SK-N-SH (cell line): ENCODE measurements around the gene SLC25A21. TPM values are rescaled to one million over a fixed set of nuclear protein-coding genes. Genes with fewer than 3 reads are reported as not detected.

ENCODE experiments used
- CTCF ChIA-PET: fragments of 300-600, 350-600 bp; formaldehyde crosslinking; extraction: SDS; loops from one replicate; lab custom pipeline; 2021; lab: Yijun Ruan, JAX
- POLR2A ChIA-PET: fragments of 350-600 bp; sonication (Branson Sonifier 250); formaldehyde crosslinking; extraction: SDS; loops from one replicate; lab custom pipeline; 2020; ENCODE audit warnings: antibody characterized with exemption, inconsistent platforms; lab: Yijun Ruan, JAX
- DNase-seq: peaks from one replicate; pipeline ENCODE4 v3.0.0; 2012
- H2AFZ ChIP-seq: fragments of 200-600 bp; sonication (generic); 2 replicates; pipeline ENCODE4 v1.8.1; 2016; ENCODE audit warnings: antibody characterized with exemption, mild to moderate bottlenecking, low read depth
- H3F3A ChIP-seq: fragments of 200-600 bp; sonication (generic); replicated peaks from 2 replicates; pipeline ENCODE3; 2016; ENCODE audit warnings: antibody characterized with exemption, mild to moderate bottlenecking; ENCODE audit not compliant: insufficient read depth
- H3K27ac ChIP-seq, 2 experiments: fragments of 200-500 bp in 1 of 2; fragments of 200-600 bp in 1 of 2; sonication (Bioruptor generic) in 1 of 2; sonication (generic), shearing (Covaris generic) in 1 of 2; 2 replicates each; pipeline versions ENCODE4 v1.5.1 to v1.6.1; 2014 to 2016; ENCODE audit warnings: low read depth in 2 of 2, inconsistent platforms in 1 of 2, low read length in 1 of 2, mild to moderate bottlenecking in 1 of 2, mixed read lengths in 1 of 2
- H3K27me3 ChIP-seq: fragments of 200-600 bp; sonication (generic), shearing (Covaris generic); 2 replicates; pipeline ENCODE4 v1.6.1; 2016; ENCODE audit warnings: mixed run types; ENCODE audit not compliant: insufficient read depth
- H3K36me3 ChIP-seq, 2 experiments: fragments of 200-500 bp in 1 of 2; fragments of 200-600 bp in 1 of 2; sonication (Bioruptor generic) in 1 of 2; sonication (generic) in 1 of 2; replicated peaks in 1 of 2; 2 replicates each; pipeline versions ENCODE3 to v1.5.1; 2014 to 2016; ENCODE audit warnings: low read length in 1 of 2, mild to moderate bottlenecking in 1 of 2; ENCODE audit not compliant: insufficient read depth in 2 of 2, control insufficient read depth in 1 of 2
- H3K4me1 ChIP-seq, 2 experiments: fragments of 200-500 bp in 1 of 2; fragments of 200-600 bp in 1 of 2; sonication (Bioruptor generic) in 1 of 2; sonication (generic), shearing (Covaris generic) in 1 of 2; 2 replicates each; pipeline versions ENCODE4 v1.5.1 to v1.6.1; 2014 to 2016; ENCODE audit warnings: low read depth in 1 of 2, low read length in 1 of 2, mixed run types in 1 of 2; ENCODE audit not compliant: insufficient read depth in 2 of 2, control insufficient read depth in 1 of 2
- H3K4me2 ChIP-seq: fragments of 200-600 bp; sonication (generic), shearing (Covaris generic); 2 replicates; pipeline ENCODE4 v1.6.1; 2017; ENCODE audit warnings: mixed run types
- H3K4me3 ChIP-seq, 2 experiments: fragments of 200-500 bp in 1 of 2; fragments of 200-600 bp in 1 of 2; sonication (Bioruptor generic) in 1 of 2; sonication (generic), shearing (Covaris generic) in 1 of 2; 2 replicates each; pipeline versions ENCODE4 v1.5.1 to v1.8.1; 2014 to 2016; ENCODE audit warnings: low read depth in 2 of 2, inconsistent platforms in 1 of 2, low read length in 1 of 2, mild to moderate bottlenecking in 1 of 2, mixed read lengths in 1 of 2, moderate library complexity in 1 of 2
- H3K79me2 ChIP-seq: fragments of 200-600 bp; sonication (generic); 2 replicates; pipeline ENCODE4 v1.8.1; 2017; ENCODE audit warnings: mild to moderate bottlenecking; ENCODE audit not compliant: insufficient read depth
- H3K9ac ChIP-seq: fragments of 200-600 bp; sonication (generic); 2 replicates; pipeline ENCODE4 v1.6.1; 2017; ENCODE audit warnings: mixed run types
- H3K9me2 ChIP-seq: fragments of 200-600 bp; sonication (generic); 2 replicates; pipeline ENCODE4 v1.6.1; 2017; ENCODE audit warnings: mixed run types
- H3K9me3 ChIP-seq: fragments of 200-600 bp; sonication (generic); 2 replicates; pipeline ENCODE4 v1.6.1; 2017; ENCODE audit warnings: mixed run types, mild to moderate bottlenecking, moderate library complexity
- H4K20me1 ChIP-seq: fragments of 200-600 bp; sonication (generic); 2 replicates; pipeline ENCODE4 v1.6.1; 2017; ENCODE audit warnings: mild to moderate bottlenecking, mixed run types; ENCODE audit not compliant: insufficient read depth
- CHD2 ChIP-seq: fragments of 150-350 bp; IDR thresholded peaks from 2 replicates; pipeline ENCODE4 v1.6.1; 2018; ENCODE audit warnings: low read length; ENCODE audit not compliant: partially characterized antibody
- ELF1 ChIP-seq: IDR thresholded peaks from 2 replicates; pipeline ENCODE4 v1.4.0; 2012
- EZH2phosphoT487 ChIP-seq: fragments of 200-600 bp; sonication (generic); IDR thresholded peaks from 2 replicates; pipeline ENCODE4 v1.6.1; 2017; ENCODE audit warnings: low read depth, mixed run types, mild to moderate bottlenecking, antibody characterized with exemption, moderate library complexity, borderline replicate concordance
- FOSL2 ChIP-seq: IDR thresholded peaks from 2 replicates; pipeline ENCODE4 v1.4.0; 2012; ENCODE audit warnings: low read depth, mild to moderate bottlenecking, moderate library complexity, borderline replicate concordance
- GATA2 ChIP-seq: sonication (generic); formaldehyde crosslinking; IDR thresholded peaks from 2 replicates; pipeline ENCODE4 v1.5.0; 2020; ENCODE audit warnings: mild to moderate bottlenecking, missing genetic modification reagents
- MEF2A ChIP-seq: IDR thresholded peaks from 2 replicates; pipeline ENCODE4 v1.4.0; 2012; ENCODE audit warnings: low read depth, borderline replicate concordance
- MXI1 ChIP-seq: IDR thresholded peaks from 2 replicates; pipeline ENCODE4 v1.6.1; 2012; ENCODE audit warnings: mild to moderate bottlenecking, low read depth, low read length, improper control_type of control experiment
- NFIC ChIP-seq: IDR thresholded peaks from 2 replicates; pipeline ENCODE4 v1.4.0; 2012; ENCODE audit warnings: borderline replicate concordance
- RAD21 ChIP-seq: IDR thresholded peaks from 2 replicates; pipeline ENCODE4 v1.6.1; 2012; ENCODE audit warnings: mild to moderate bottlenecking, low read length
- RCOR1 ChIP-seq: fragments of 150-350 bp; IDR thresholded peaks from 2 replicates; pipeline ENCODE4 v1.6.1; 2017; ENCODE audit warnings: antibody characterized with exemption, low read length
- REST ChIP-seq: IDR thresholded peaks from 2 replicates; pipeline ENCODE4 v1.6.1; 2012; ENCODE audit warnings: mild to moderate bottlenecking, low read depth, low read length, moderate library complexity
- RXRA ChIP-seq: IDR thresholded peaks from 2 replicates; pipeline ENCODE4 v1.4.0; 2012; ENCODE audit warnings: low read depth, mild to moderate bottlenecking, borderline replicate concordance
- TAF1 ChIP-seq: IDR thresholded peaks from 2 replicates; pipeline ENCODE4 v1.6.1; 2012; ENCODE audit warnings: low read depth, mild to moderate bottlenecking, low read length, moderate library complexity, borderline replicate concordance
- TEAD4 ChIP-seq: IDR thresholded peaks from 2 replicates; pipeline ENCODE4 v1.4.0; 2012; ENCODE audit warnings: mild to moderate bottlenecking, borderline replicate concordance; ENCODE audit not compliant: insufficient read depth
- USF1 ChIP-seq: IDR thresholded peaks from 2 replicates; pipeline ENCODE4 v1.4.0; 2012; ENCODE audit warnings: low read depth, borderline replicate concordance
- USF2 ChIP-seq: fragments of 150-350 bp; IDR thresholded peaks from 2 replicates; pipeline ENCODE4 v1.6.1; 2017; ENCODE audit warnings: antibody characterized with exemption, low read length, low read depth, borderline replicate concordance
- WGBS: methylation state at CpG from one replicate; pipeline ENCODE4 v1.1.6; 2017; ENCODE audit warnings: low lambda C conversion rate; 5-methylcytosine and 5-hydroxymethylcytosine counted together
- polyA plus RNA-seq, 3 experiments: library from polyadenylated mRNA; depleted of rRNA; stranded (reverse); fragments of >200 nt; gene quantifications; 2 replicates each; pipeline ENCODE4 v1.2.3, GENCODE V29; 2012

SLC25A21 gene
- polyA plus RNA-seq, 1 of the 3 experiments (the other 2 are of a cell fraction) = not detected

GRCh38 chr14:36967892-36968555, 204.4 kb downstream of the SLC25A21 start:
- no peak overlapping the region for H3K27ac ChIP-seq
- ChIA-PET POLR2A (no interaction called here), CTCF (interaction anchor here (1.1 kb wide), 1 partner anchor 26 kb away, joined by 5 read pairs; no protein-coding TSS in a partner anchor)
- DNase-seq = no peak
- no peaks in the 10 kb centered on the region for H3K9me2 ChIP-seq
- no peak overlapping the region for H3K4me3 ChIP-seq
- TF ChIP-seq RCOR1 = no peak
- TF ChIP-seq FOSL2 = no peak
- TF ChIP-seq GATA2 = no peak
- TF ChIP-seq RXRA = no peak
- no peak for TF ChIP-seq ELF1
- no peak for TF ChIP-seq REST
- no peak overlapping the region for H3K4me2 ChIP-seq
- no peaks in the 10 kb centered on the region for H3K9me3 ChIP-seq
- no peaks in the 10 kb centered on the region for H3K4me1 ChIP-seq
- H3K79me2 ChIP-seq = no peaks in the 10 kb centered on the region
- no peaks in the 10 kb centered on the region for H3F3A ChIP-seq
- no peak overlapping the region for H2AFZ ChIP-seq
- H3K36me3 ChIP-seq = no peaks in the 10 kb centered on the region
- 15% methylated on average over 9 of the region's 9 CpGs for WGBS
- H3K27me3 ChIP-seq = no peaks in the 10 kb centered on the region
- H4K20me1 ChIP-seq = no peaks in the 10 kb centered on the region
- H3K9ac ChIP-seq = no peak overlapping the region

- no peak for TF ChIP-seq FOSL2
- no peaks in the 10 kb centered on the region for H3K79me2 ChIP-seq
- H3K9me2 ChIP-seq = no peaks in the 10 kb centered on the region
- H3K27me3 ChIP-seq = no peaks in the 10 kb centered on the region
- no peaks in the 10 kb centered on the region for H4K20me1 ChIP-seq
- H3K27ac ChIP-seq = no peak overlapping the region
- no peaks in the 10 kb centered on the region for H3K9me3 ChIP-seq
- CTCF ChIA-PET = interaction anchor here (0.9 kb wide), 1 partner anchor 14 kb away, joined by 5 read pairs; no protein-coding TSS in a partner anchor
- H3F3A ChIP-seq = no peaks in the 10 kb centered on the region
- H3K4me3 ChIP-seq = no peak overlapping the region
- H3K36me3 ChIP-seq = no peaks in the 10 kb centered on the region
- no peak overlapping the region for H3K4me2 ChIP-seq
- no peak for DNase-seq
- POLR2A ChIA-PET = no interaction called here
- no peaks in the 10 kb centered on the region for H3K4me1 ChIP-seq
- H3K9ac ChIP-seq = no peak overlapping the region
- H2AFZ ChIP-seq = no peak overlapping the region
- WGBS = 26% methylated on average over 7 of the region's 7 CpGs
These were observed 216.4 kb downstream of the SLC25A21 start for GRCh38 chr14:36955967-36956366.

DNA sequence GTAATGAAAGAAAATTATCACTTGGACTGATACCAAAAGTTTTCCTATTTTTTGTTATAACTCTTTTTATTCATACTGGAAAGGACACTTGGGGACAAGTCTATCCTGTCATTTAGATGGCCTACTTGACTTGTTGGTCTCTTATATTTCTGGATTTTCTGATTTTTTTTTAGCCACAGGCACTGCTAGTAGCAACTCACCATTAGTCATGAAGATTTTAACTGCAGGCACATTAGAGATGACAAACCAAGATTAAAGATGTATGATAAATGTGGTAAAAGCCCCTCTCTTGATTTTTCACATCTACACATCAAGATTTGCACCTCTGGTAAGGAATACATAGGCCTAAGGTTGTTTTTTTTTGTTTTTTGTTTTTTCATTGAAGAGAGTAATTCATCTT, 217.0 kb downstream of the SLC25A21 start:
- Histone ChIP-seq H3K27me3 (no peaks in the 10 kb centered on the region), H2AFZ (no peak overlapping the region), H3K27ac (no peak overlapping the region), H3K36me3 (no peaks in the 10 kb centered on the region), H3K79me2 (no peaks in the 10 kb centered on the region), H3K9me2 (no peaks in the 10 kb centered on the region), H4K20me1 (no peaks in the 10 kb centered on the region), H3K9me3 (no peaks in the 10 kb centered on the region), H3K4me2 (no peak overlapping the region), H3K4me1 (no peaks in the 10 kb centered on the region), H3K9ac (no peak overlapping the region), H3K4me3 (no peak overlapping the region), H3F3A (no peaks in the 10 kb centered on the region)
- POLR2A ChIA-PET = no interaction called here
- no peak for DNase-seq
- CTCF ChIA-PET = no interaction called here
- TF ChIP-seq NFIC (no peak), TAF1 (no peak), RAD21 (no peak), MXI1 (no peak), FOSL2 (no peak), USF2 (no peak), EZH2phosphoT487 (no peak), USF1 (no peak), CHD2 (no peak), TEAD4 (no peak), MEF2A (no peak)
